Fibroblast of the conjunctiva (primary cell): Measurements from ENCODE around the gene TMEM154.

ENCODE experiments used
- DNase-seq: peaks from one replicate; pipeline ENCODE4 v3.0.0-alpha.2; 2010; ENCODE audit warnings: low read depth

Gene TMEM154

GRCh38 chr4:152590179-152591031 is 89.4 kb downstream of the TMEM154 start:
- DNase-seq, result peak; percentile 95

DNA sequence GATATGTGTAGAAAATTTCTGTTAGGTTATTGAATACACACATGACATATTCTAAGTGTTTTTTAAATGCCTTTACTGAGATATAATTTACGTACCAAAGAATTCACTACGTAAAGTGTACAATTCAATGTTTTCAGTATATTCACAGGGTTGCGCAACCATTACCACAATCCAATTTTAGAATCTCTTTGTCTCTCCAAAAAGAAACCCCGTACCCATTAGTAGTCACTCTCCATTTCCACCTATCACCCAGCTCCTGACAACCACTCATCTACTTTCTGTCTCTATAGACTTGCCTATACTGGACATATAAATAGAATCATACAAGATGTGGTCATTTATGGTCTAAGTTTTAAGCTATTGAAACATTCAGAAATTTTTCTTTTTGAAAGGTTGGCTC is 90.9 kb downstream of the TMEM154 start:
- no peak for DNase-seq

GRCh38 chr4:152587127-152587526 is 92.7 kb downstream of the TMEM154 start:
- DNase-seq, result no peak

- no peak for DNase-seq
Measured at GRCh38 chr4:152586668-152587067, 93.1 kb downstream of the TMEM154 start.

- no peak for DNase-seq
Measured at GRCh38 chr4:152585023-152585441, 94.8 kb downstream of the TMEM154 start.

DNA sequence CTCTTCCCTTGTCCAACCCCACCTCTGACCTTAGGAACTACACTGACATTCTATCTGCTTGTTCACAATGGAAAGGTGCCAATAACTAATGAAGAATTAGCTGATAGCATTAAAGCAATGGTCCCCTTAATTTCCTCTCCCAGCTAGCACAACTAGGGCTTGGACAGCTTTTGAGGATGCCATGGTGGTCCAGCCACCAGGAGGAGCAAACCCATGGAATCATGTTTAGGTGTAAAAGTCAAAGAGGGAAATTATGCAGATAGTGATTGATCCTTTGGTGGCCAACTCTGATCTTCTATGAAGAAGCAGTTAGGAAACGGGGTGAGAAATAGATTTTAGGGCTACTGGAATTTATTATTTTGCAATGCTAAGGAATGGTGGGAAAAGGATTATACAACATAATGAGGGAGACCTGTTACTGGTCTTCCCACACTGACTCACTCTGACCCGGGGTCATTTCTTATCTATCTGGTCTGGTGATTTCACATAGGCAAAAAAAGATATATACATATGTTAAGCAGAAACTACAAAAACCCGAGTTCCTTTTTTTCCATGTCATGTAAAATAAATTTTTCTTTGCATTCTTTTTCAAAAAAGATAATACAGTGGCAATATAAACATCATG is 98.1 kb downstream of the TMEM154 start:
- no peak for DNase-seq

DNA sequence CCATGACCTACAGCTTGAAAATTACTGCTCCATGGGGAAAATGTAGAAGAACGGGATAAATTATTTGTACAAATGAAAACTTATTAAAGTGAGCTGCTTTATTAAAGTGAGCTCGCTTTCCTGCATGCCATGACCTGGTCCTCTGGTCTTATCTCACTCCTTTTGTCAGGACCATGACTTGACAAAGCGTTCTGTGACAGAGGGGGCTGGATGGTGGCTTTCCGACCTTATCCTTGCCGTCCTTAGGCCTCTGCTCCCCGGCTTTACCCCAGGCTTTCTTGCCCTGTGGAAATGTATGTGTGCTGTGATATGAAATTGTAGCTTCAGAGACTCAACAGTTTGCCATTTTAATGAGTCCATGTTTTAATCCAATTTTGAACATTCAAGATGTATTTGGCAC is 99.9 kb downstream of the TMEM154 start:
- DNase-seq, result no peak

DNA sequence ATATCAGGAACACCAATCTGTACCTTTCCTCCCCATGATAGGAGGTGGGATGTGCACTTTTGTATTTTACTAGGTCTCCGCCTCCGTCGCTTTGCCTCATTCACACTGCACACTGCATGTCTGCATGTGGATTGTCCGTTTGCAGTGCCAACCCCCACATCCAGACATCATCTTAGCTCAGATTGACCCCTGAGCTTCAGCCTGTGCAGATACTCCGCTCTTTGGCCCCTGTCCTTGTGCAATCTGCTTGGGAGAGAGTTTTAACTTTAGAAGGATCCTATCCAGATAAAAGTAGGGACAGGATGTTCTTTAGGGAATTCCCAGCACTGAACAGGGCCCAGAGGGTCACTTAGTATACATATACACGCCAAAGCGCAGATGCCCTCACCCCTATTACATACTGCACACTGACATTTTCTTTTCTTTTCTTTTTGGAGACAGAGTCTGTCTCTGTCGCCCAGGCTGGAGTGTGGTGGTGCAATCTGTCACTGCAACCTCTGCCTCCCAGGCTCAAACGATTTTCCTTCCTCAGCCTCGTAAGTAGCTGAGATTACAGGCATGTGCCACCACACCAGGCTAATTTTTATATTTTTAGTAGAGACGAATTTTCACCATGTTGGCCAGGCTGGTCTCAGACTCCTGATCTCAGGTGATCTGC is 100.6 kb downstream of the TMEM154 start:
- no peak for DNase-seq

- DNase-seq, result no peak
Measured at GRCh38 chr4:152578670-152579069, 101.1 kb downstream of the TMEM154 start.

DNA sequence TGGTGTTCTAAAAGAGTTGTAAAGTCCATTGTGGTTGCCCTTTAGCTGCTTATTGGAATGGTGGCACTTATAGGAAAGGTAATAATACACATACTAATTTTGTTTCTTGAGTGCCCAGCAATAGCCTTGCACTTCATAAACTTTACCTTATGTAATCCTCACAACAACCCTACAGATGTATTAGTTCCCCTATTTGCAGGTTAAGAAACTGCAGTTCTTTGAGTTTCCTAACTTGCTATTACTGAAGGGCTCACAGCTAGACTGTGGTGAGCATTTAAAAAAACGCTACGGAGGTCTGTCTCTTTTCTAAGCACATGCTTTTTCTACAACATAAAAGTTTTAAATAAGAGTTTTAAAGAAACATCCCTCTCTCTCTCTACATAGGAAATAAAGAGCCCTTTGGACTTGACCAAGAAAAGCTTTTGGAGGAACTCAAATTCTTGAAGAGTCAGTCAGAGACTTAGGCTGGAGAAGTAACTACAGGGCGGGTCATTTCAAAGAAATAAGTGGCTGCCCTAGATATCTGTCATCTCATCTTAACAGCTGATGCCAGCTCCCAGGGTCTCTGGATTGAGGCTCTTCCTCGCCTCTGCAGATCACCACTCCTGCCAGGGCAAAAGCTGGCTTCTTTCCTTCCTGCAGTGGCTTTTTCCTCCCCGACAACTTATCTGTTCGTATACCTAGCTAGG is 101.9 kb downstream of the TMEM154 start:
- DNase-seq, result no peak

DNA sequence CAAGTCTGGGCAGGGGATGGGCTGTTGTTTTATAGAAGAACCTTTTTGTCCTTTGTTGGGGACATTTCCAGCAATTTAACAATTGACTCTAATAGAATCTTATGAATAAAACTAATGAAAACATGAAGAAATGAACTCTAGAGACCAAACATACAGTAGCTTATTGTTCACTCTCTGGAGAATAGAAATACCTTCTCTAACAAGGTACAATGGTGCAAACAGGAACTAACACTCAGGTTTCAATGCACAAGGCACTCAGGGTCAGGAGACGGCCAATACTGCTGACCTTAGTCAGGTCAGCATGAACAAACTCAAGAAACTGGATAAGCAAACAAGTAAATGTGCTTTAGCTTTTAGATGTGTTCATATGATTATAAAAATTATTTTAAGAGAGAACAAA is 104.3 kb downstream of the TMEM154 start:
- DNase-seq, result no peak

GRCh38 chr4:152573861-152574260 is 105.9 kb downstream of the TMEM154 start:
- no peak for DNase-seq

DNA sequence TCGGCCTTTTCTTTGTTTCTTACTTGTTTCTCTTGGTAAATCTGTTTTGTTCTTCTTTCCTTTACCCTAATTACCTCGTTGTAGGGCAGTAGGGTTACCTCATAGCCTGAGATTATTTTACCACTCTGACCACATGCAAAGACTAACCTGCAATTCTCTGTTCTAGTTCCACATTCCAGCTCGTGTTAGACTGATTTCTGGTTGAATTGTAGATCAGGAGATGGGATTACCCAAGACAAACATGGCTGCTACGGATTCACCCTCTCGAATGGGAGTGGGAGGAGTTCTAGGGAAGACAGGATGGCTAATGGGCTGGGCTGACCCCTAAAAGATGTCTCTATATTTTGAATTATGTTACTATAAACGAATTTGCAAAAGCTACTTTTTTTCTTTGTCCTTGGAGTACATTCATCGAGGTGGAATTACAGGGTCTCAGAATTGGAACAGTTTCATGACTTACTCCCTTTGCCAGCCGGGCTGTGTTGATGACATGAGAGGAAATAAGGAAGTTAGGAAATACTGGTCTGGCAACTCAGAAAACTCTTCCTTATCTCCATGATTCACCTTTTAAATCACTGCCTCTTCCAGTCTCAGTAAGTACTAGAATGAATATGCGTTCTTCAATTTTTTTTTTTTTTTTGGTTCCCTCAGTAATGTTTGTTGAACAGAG is 107.2 kb downstream of the TMEM154 start:
- no peak for DNase-seq

DNA sequence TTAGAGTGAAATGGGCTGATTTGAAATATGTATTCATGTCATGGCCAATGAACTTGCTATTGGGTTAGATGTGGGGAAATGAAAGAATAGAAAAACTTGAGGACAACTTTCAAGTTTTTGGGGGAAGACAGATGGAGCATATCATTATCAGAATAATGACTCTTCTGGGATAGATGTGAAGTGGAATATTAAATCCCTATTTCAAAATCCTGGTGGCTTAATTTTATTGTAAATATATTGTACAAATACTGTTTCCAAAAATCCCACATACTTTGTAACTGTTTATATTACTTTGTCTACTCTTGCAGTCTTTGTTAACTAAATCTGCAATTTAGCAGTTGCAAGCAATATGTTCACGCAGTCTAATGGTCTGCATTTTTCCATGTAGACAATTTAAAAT is 108.0 kb downstream of the TMEM154 start:
- DNase-seq, result no peak

DNA sequence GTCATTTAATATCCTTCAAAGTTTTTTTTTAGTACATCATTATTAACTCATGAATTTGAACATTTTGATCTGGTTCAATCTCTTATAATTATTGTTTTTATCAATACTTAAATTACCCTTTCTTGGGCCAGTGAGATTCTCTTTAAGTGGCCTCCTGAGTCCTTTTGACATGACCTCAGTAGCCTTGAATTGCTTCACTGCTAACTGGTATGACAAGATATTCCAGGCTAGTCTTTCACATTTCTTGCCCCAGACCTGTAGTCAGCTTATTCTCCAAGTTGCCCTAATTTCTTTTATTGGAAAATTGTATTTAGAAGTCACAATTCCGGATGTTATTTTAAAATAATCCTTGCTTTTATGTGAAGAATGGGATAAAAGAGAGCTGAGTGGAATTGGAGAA is 108.5 kb downstream of the TMEM154 start:
- no peak for DNase-seq
